ENCODE measurements around the gene KLF4. TPM values are rescaled to one million over a fixed set of nuclear protein-coding genes. Genes with fewer than 3 reads are reported as not detected.

The KLF4 gene
- total RNA-seq, 3 donors from 2014 or later (not counting 1 experiment from before 2014, with no cell fraction given), result 29.8 to 162 (median 29.8) TPM

- no peak overlapping the region for H3K4me3 ChIP-seq (ENCODE audit: low read length)
- ATAC-seq (no peak), DNase-seq (no peak)
- no peak overlapping the region for H3K4me3 Mint-ChIP-seq
- no peak overlapping the region for H3K27ac Mint-ChIP-seq
- no peak for TF ChIP-seq CTCF (IDR thresholded peaks at IDR 0.05)
- intact Hi-C loops (cut with micrococcal nuclease), result no loop called here
- H3K27ac ChIP-seq (ENCODE audit: low read length), result no peak overlapping the region
- no peaks in the 10 kb centered on the region for H3K27me3 ChIP-seq (ENCODE audit: control insufficient read depth, insufficient read depth, low read length)
- no peaks in the 10 kb centered on the region for H3K9me3 ChIP-seq (ENCODE audit: control insufficient read depth, insufficient read depth, low read length)
- WGBS (ENCODE audit: insufficient coverage), result no CpG with 5 or more reads among the region's 1 CpG
- H3K27me3 Mint-ChIP-seq (ENCODE audit: low read depth in 2 of 2), result peaks cover 0 to 3% of the 10 kb centered on the region in 2 donors
- H3K36me3 ChIP-seq (ENCODE audit: control insufficient read depth, insufficient read depth, low read length), result no peaks in the 10 kb centered on the region
- no peaks in the 10 kb centered on the region for H3K4me1 ChIP-seq (ENCODE audit: control insufficient read depth, insufficient read depth, low read length)
- no peaks in the 10 kb centered on the region for H3K36me3 Mint-ChIP-seq
- no peaks in the 10 kb centered on the region for H3K4me1 Mint-ChIP-seq
- H3K9me3 Mint-ChIP-seq, result no peaks in the 10 kb centered on the region
Measured at GRCh38 chr9:107530679-107531078, 41.1 kb upstream of the KLF4 start.

- DNase-seq (no peak), ATAC-seq (no peak)
- H3K9me3 Mint-ChIP-seq, result no peaks in the 10 kb centered on the region
- TF ChIP-seq CTCF (IDR thresholded peaks at IDR 0.05), result no peak
- H3K4me1 ChIP-seq (ENCODE audit: control insufficient read depth, insufficient read depth, low read length), result no peaks in the 10 kb centered on the region
- intact Hi-C loops (cut with micrococcal nuclease), result no loop called here
- WGBS (ENCODE audit: insufficient coverage), result 97% methylated on average over 5 of the region's 6 CpGs
- no peak overlapping the region for H3K27ac ChIP-seq (ENCODE audit: low read length)
- H3K27me3 ChIP-seq (ENCODE audit: control insufficient read depth, insufficient read depth, low read length), result no peaks in the 10 kb centered on the region
- H3K27ac Mint-ChIP-seq, result no peak overlapping the region
- no peaks in the 10 kb centered on the region for H3K4me1 Mint-ChIP-seq
- H3K27me3 Mint-ChIP-seq (ENCODE audit: low read depth in 2 of 2), result peaks cover 0 to 3% of the 10 kb centered on the region in 2 donors
- H3K9me3 ChIP-seq (ENCODE audit: control insufficient read depth, insufficient read depth, low read length), result no peaks in the 10 kb centered on the region
- H3K4me3 ChIP-seq (ENCODE audit: low read length), result no peak overlapping the region
- H3K4me3 Mint-ChIP-seq, result no peak overlapping the region
- no peaks in the 10 kb centered on the region for H3K36me3 Mint-ChIP-seq
- no peaks in the 10 kb centered on the region for H3K36me3 ChIP-seq (ENCODE audit: control insufficient read depth, insufficient read depth, low read length)
Measured at GRCh38 chr9:107528686-107529085, 39.1 kb upstream of the KLF4 start.

- Histone ChIP-seq H3K36me3 (ENCODE audit: control insufficient read depth, insufficient read depth, low read length) (no peaks in the 10 kb centered on the region), H3K4me1 (ENCODE audit: control insufficient read depth, insufficient read depth, low read length) (no peaks in the 10 kb centered on the region), H3K9me3 (ENCODE audit: control insufficient read depth, insufficient read depth, low read length) (no peaks in the 10 kb centered on the region), H3K27ac (ENCODE audit: low read length) (no peak overlapping the region), H3K27me3 (ENCODE audit: control insufficient read depth, insufficient read depth, low read length) (no peaks in the 10 kb centered on the region), H3K4me3 (ENCODE audit: low read length) (no peak overlapping the region)
- Mint-ChIP-seq H3K9me3 (peaks cover 0 to 3% of the 10 kb centered on the region in 2 donors), H3K36me3 (no peaks in the 10 kb centered on the region), H3K4me1 (no peaks in the 10 kb centered on the region), H3K27me3 (ENCODE audit: low read depth in 2 of 2) (peaks cover 0 to 3% of the 10 kb centered on the region in 2 donors), H3K27ac (no peak overlapping the region), H3K4me3 (no peak overlapping the region)
- ATAC-seq, result no peak
- intact Hi-C loops (cut with micrococcal nuclease), result no loop called here
- no peak for TF ChIP-seq CTCF (IDR thresholded peaks at IDR 0.05)
- 93% methylated on average over 6 of the region's 6 CpGs for WGBS (ENCODE audit: insufficient coverage)
- DNase-seq, result no peak
Measured at GRCh38 chr9:107523539-107523938, 34.0 kb upstream of the KLF4 start.

GRCh38 chr9:107520186-107520585, 30.6 kb upstream of the KLF4 start:
- Mint-ChIP-seq H3K27me3 (ENCODE audit: low read depth in 2 of 2) (peaks cover 3 to 11% of the 10 kb centered on the region in 2 donors), H3K36me3 (no peaks in the 10 kb centered on the region)
- no peak for TF ChIP-seq CTCF (IDR thresholded peaks at IDR 0.05)

More at GRCh38 chr9:107520186-107520585, 30.6 kb upstream of the KLF4 start:
- no peak for ATAC-seq
- H3K27ac ChIP-seq (ENCODE audit: low read length), result no peak overlapping the region
- no peaks in the 10 kb centered on the region for H3K9me3 ChIP-seq (ENCODE audit: control insufficient read depth, insufficient read depth, low read length)
- H3K4me3 ChIP-seq (ENCODE audit: low read length), result no peak overlapping the region
- Mint-ChIP-seq H3K4me1 (no peaks in the 10 kb centered on the region), H3K27ac (no peak overlapping the region), H3K4me3 (no peak overlapping the region), H3K9me3 (peaks cover 0 to 3% of the 10 kb centered on the region in 2 donors)
- H3K36me3 ChIP-seq (ENCODE audit: control insufficient read depth, insufficient read depth, low read length), result no peaks in the 10 kb centered on the region
- intact Hi-C loops (cut with micrococcal nuclease), result no loop called here
- WGBS (ENCODE audit: insufficient coverage), result 100% methylated on average over 1 of the region's 1 CpG
- H3K27me3 ChIP-seq (ENCODE audit: control insufficient read depth, insufficient read depth, low read length), result no peaks in the 10 kb centered on the region
- no peak for DNase-seq
- H3K4me1 ChIP-seq (ENCODE audit: control insufficient read depth, insufficient read depth, low read length), result no peaks in the 10 kb centered on the region
